Ectodermal cell (in vitro differentiated cells): ENCODE results near the gene SVIP.

Experiments
- H3K27ac ChIP-seq: 2 replicates; pipeline ENCODE4 v1.7.0; 2013; ENCODE audit warnings: mild to moderate bottlenecking, low read depth, low read length; ENCODE audit not compliant: insufficient read depth, poor library complexity, severe bottlenecking
- H3K27me3 ChIP-seq: 2 replicates; pipeline ENCODE4 v1.7.0; 2013; ENCODE audit warnings: mild to moderate bottlenecking, low read length; ENCODE audit not compliant: insufficient read depth, control insufficient read depth, poor library complexity, severe bottlenecking
- H3K36me3 ChIP-seq: one replicate; pipeline ENCODE4 v1.7.0; 2013; ENCODE audit warnings: low read length; ENCODE audit not compliant: control insufficient read depth, insufficient read depth
- H3K4me1 ChIP-seq: one replicate; pipeline ENCODE4 v1.7.0; 2013; ENCODE audit warnings: low read length; ENCODE audit not compliant: control insufficient read depth, insufficient read depth
- H3K4me3 ChIP-seq: 2 replicates; pipeline ENCODE4 v1.7.0; 2013; ENCODE audit warnings: low read depth, low read length, control low read depth; ENCODE audit not compliant: insufficient read depth
- H3K9me3 ChIP-seq: 2 replicates; pipeline ENCODE4 v1.7.0; 2013; ENCODE audit warnings: mild to moderate bottlenecking, low read length, moderate library complexity; ENCODE audit not compliant: control insufficient read depth
- WGBS, 2 experiments: methylation state at CpG; one replicate each; pipeline ENCODE4 v1.1.7; 2013; ENCODE audit warnings: missing lambda C conversion rate in 2 of 2; 5-methylcytosine and 5-hydroxymethylcytosine counted together

Gene SVIP

GRCh38 chr11:22830082-22830414 lies 447 bp upstream of the SVIP start:
- H3K27ac ChIP-seq: no peak overlapping the region
- H3K4me3 ChIP-seq: no peak overlapping the region
- 47 to 67% methylated on average over 4 of the region's 4 CpGs for WGBS, 2 experiments
- peaks cover 12% of the 10 kb centered on the region for H3K27me3 ChIP-seq
- no peaks in the 10 kb centered on the region for H3K36me3 ChIP-seq
- H3K4me1 ChIP-seq: no peaks in the 10 kb centered on the region
- no peaks in the 10 kb centered on the region for H3K9me3 ChIP-seq

GRCh38 chr11:22828373-22828772 lies 1.2 kb downstream of the SVIP start:
- Histone ChIP-seq H3K4me1 (no peaks in the 10 kb centered on the region), H3K27ac (no peak overlapping the region), H3K27me3 (peaks cover 12% of the 10 kb centered on the region), H3K9me3 (no peaks in the 10 kb centered on the region), H3K4me3 (peak overlapping the region; percentile 83), H3K36me3 (no peaks in the 10 kb centered on the region)
- WGBS, 2 experiments: 76 to 80% methylated on average over 5 of the region's 6 CpGs

DNA sequence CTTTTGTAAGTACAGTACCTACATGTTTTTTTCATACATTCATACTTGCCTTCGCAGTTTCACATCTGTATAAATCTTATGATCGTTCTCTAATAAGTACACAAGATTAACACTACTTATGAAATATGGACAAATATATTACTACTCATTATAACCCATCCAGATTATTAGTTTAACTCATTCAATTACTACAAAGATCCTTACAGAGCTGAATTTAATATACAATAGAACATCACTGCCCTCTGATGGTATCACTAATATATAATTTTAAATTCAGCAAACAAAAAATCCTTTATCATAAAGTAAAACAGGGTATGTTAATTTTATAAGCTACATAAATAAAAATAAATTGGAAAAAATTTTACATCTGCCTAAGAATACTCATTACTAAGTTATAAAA lies 7.4 kb downstream of the SVIP start:
- Histone ChIP-seq H3K4me3 (no peak overlapping the region), H3K36me3 (no peaks in the 10 kb centered on the region)
- WGBS, 2 experiments: 93 to 95% methylated on average over 2 of the region's 2 CpGs

GRCh38 chr11:22809893-22810292 lies 19.7 kb downstream of the SVIP start:
- Histone ChIP-seq H3K9me3 (no peaks in the 10 kb centered on the region), H3K36me3 (no peaks in the 10 kb centered on the region), H3K4me1 (no peaks in the 10 kb centered on the region), H3K4me3 (no peak overlapping the region), H3K27ac (no peak overlapping the region), H3K27me3 (no peaks in the 10 kb centered on the region)
- WGBS, 2 experiments: 93 to 94% methylated on average over 2 to 3 of the region's 3 CpGs

More for the DNA sequence above, 7.4 kb downstream of the SVIP start:
- no peaks in the 10 kb centered on the region for H3K4me1 ChIP-seq
- no peak overlapping the region for H3K27ac ChIP-seq
- H3K27me3 ChIP-seq: no peaks in the 10 kb centered on the region
- no peaks in the 10 kb centered on the region for H3K9me3 ChIP-seq

DNA sequence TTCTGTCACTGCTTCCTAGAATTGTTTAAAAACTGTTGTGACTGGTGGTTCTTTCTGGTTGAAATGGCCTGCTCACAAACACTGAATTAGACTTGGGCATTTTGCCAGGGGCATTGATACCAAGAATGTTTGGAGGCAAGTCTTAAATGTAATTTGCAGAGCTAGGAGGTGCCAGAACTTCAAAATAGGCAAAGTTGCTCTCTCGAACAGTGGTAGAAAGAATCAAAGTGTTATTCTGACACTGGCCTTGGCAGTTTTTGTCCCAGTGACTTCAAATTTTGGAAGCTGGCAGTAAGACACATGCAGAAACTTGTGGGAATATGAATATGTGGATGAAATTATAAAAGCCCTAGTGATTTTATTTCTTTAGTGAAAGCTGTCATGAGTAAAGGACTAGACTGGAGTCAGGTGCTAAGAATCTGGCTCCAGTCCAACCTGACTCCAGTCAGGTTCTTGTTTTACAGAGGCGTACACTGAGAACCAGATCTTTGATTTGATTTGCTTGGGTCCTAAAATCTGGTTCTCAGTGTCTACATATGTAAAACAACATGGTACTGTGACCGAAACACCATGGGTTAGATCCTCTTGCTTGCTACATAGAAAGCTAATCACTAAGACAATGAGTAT lies 20.9 kb downstream of the SVIP start:
- WGBS, 2 experiments: 90 to 95% methylated on average over 3 of the region's 3 CpGs
- Histone ChIP-seq H3K27me3 (no peaks in the 10 kb centered on the region), H3K36me3 (no peaks in the 10 kb centered on the region), H3K27ac (no peak overlapping the region), H3K4me3 (no peak overlapping the region), H3K4me1 (no peaks in the 10 kb centered on the region), H3K9me3 (no peaks in the 10 kb centered on the region)

DNA sequence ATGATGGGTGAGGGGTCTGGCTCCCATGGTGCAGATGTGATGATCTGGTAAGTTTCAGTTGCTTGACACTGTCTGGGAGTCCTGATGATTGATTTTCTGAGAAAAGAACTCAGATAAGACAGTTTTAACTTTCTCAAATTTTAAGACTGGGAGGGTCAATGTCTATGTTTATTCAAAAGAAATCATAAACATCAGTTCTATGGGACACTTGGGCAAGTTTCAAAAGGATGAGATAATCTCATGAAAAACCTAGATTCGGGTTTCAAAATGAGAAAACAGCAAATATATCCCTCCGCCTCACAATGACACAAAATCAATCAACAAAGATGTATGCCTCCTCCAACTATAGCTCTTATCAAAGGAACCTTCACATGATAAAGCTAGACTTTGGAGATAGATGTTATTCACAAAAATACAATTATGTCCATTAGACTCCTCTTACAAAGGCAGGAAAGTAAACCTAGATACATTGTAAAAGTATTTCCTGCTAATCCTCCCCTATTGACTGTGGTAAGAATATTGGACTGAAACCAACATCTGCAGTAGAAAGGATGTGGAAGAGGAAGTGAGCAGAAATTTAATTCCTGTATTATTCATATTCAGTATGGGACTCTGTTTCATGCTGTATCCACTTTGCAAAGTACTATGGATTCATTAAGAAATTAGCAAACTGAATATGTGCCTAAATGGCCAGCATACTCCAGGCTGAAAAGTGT lies 21.6 kb downstream of the SVIP start:
- WGBS, 2 experiments: 93 to 100% methylated on average over 2 of the region's 2 CpGs
- Histone ChIP-seq H3K27ac (no peak overlapping the region), H3K4me1 (no peaks in the 10 kb centered on the region), H3K9me3 (no peaks in the 10 kb centered on the region), H3K4me3 (no peak overlapping the region), H3K27me3 (no peaks in the 10 kb centered on the region), H3K36me3 (no peaks in the 10 kb centered on the region)

DNA sequence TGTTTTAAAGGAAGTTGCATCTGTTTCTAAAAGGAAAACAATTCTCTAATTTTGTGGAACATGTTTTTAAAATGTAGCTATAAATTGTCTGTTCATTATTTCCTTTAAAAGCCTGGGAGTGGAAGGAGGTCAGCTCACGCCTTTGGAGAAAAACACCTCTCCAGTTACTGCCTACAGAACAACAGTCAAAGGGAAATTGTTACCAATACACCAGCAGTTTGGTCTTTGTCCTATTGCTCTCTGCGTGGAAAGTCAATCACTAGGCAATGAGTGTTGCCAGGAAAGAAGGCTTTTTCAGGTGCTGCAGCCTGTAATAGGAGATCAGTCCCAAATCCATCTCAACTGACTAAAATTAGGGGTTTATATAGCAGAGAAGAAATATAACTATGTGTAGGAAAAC lies 22.2 kb downstream of the SVIP start:
- H3K4me1 ChIP-seq: no peaks in the 10 kb centered on the region
- 89 to 94% methylated on average over 2 of the region's 2 CpGs for WGBS, 2 experiments

GRCh38 chr11:22802861-22803260 lies 26.7 kb downstream of the SVIP start:
- H3K36me3 ChIP-seq: no peaks in the 10 kb centered on the region
- no peaks in the 10 kb centered on the region for H3K27me3 ChIP-seq
- no peaks in the 10 kb centered on the region for H3K4me1 ChIP-seq
- no peaks in the 10 kb centered on the region for H3K9me3 ChIP-seq
- no peak overlapping the region for H3K27ac ChIP-seq
- H3K4me3 ChIP-seq: no peak overlapping the region
- 89 to 95% methylated on average over 4 of the region's 4 CpGs for WGBS, 2 experiments

More for the DNA sequence above, 22.2 kb downstream of the SVIP start:
- H3K4me3 ChIP-seq: no peak overlapping the region
- H3K27ac ChIP-seq: no peak overlapping the region
- no peaks in the 10 kb centered on the region for H3K9me3 ChIP-seq
- H3K27me3 ChIP-seq: no peaks in the 10 kb centered on the region
- no peaks in the 10 kb centered on the region for H3K36me3 ChIP-seq

DNA sequence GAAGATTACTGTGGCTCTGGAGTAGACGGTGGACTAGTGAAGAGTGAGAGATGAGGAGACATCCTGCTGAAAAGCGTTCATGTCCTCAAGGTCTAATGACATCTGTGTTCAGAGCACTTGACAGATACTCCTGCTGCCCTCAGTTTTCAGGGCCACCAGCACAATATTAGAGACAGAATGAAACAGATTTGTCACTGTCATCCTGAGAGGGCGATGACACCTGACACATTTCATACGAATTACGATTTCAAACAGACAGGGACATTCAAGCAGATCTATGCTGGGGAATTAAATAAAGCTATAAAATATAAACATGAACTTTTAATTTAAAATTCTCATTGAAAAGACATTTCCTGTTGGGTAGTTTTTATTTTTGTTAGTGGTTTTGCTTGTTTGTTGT lies 29.1 kb downstream of the SVIP start:
- no peaks in the 10 kb centered on the region for H3K27me3 ChIP-seq
- 92 to 97% methylated on average over 4 to 5 of the region's 5 CpGs for WGBS, 2 experiments
- no peaks in the 10 kb centered on the region for H3K36me3 ChIP-seq
- no peaks in the 10 kb centered on the region for H3K9me3 ChIP-seq
- no peaks in the 10 kb centered on the region for H3K4me1 ChIP-seq
- H3K27ac ChIP-seq: no peak overlapping the region
- no peak overlapping the region for H3K4me3 ChIP-seq

DNA sequence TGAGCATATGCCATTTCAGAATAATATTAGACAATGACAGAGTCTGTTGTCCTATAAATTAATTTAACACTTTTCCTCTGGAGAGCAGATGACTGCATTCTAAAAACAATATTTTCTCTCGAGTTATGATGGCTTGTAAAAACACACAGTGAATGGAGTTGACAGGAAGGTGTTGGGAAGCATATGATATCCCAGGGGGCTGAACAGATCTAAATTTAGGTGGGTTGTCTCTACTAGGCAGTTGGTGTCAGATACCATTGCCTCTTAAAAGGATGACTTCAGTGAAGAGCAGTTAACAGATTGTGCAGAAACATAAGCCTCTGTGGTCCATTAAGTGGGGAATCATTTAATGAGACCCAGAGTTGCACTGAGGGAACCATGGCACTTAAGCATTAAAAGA lies 30.7 kb downstream of the SVIP start:
- Histone ChIP-seq H3K9me3 (no peaks in the 10 kb centered on the region), H3K36me3 (no peaks in the 10 kb centered on the region), H3K4me3 (no peak overlapping the region), H3K27me3 (no peaks in the 10 kb centered on the region), H3K4me1 (no peaks in the 10 kb centered on the region), H3K27ac (no peak overlapping the region)
- 91 to 94% methylated on average over 1 of the region's 1 CpG for WGBS, 2 experiments
